Fibroblast of lung (primary cell): ENCODE results near the gene CAP1.

ENCODE experiments used
- EZH2 ChIP-seq: IDR thresholded peaks from 2 replicates; pipeline ENCODE4 v1.5.1; 2012; ENCODE audit warnings: low read length, control low read depth, mild to moderate bottlenecking; ENCODE audit errors: missing control alignments
- TF ChIP-seq, protein P1 (sequence below), 2 donors: IDR thresholded peaks in 1 of 2; conservative IDR thresholded peaks in 1 of 2; 1 replicate in 1 of 2; 2 replicates in 1 of 2; pipeline ENCODE4 v1.5.1; 2011 to 2012; ENCODE audit warnings: low read length in 2 of 2, control low read depth in 1 of 2, inconsistent platforms in 1 of 2, low read depth in 1 of 2, mild to moderate bottlenecking in 1 of 2

GRCh38 chr1:40039757-40040510 is 595 bp upstream of the CAP1 start:
- TF ChIP-seq, protein P1, sequence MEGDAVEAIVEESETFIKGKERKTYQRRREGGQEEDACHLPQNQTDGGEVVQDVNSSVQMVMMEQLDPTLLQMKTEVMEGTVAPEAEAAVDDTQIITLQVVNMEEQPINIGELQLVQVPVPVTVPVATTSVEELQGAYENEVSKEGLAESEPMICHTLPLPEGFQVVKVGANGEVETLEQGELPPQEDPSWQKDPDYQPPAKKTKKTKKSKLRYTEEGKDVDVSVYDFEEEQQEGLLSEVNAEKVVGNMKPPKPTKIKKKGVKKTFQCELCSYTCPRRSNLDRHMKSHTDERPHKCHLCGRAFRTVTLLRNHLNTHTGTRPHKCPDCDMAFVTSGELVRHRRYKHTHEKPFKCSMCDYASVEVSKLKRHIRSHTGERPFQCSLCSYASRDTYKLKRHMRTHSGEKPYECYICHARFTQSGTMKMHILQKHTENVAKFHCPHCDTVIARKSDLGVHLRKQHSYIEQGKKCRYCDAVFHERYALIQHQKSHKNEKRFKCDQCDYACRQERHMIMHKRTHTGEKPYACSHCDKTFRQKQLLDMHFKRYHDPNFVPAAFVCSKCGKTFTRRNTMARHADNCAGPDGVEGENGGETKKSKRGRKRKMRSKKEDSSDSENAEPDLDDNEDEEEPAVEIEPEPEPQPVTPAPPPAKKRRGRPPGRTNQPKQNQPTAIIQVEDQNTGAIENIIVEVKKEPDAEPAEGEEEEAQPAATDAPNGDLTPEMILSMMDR (conservative IDR thresholded peaks at IDR 0.05 in 1 of 2, IDR thresholded peaks at IDR 0.05 in 1 of 2; ENCODE audit: low read depth in 1 of 2, low read length in 2 of 2): no peak
- no peak for TF ChIP-seq EZH2
